Left colon (tissue), 2 donors: ENCODE data around the gene NDUFB2. TPM values are rescaled to one million over a fixed set of nuclear protein-coding genes. Genes with fewer than 3 reads are reported as not detected.

Experiments
- total RNA-seq, 2 donors: library from RNA; stranded (reverse); fragmentation: NEBNext Ultra II Directional; extraction: Animal tissue kit (Norgen Biotek cat#: 25700); gene quantifications; one replicate each; pipeline ENCODE4 v1.2.1, GENCODE V29; 2021
- donor health status: DM: no; HTN: no; CAD: no.
- donor health status: DM: yes; HTN: yes; CAD: no.

Gene NDUFB2
- total RNA-seq, 2 donors from 2014 or later, result 274 to 319 TPM

Other genes starting within 250 kb of the NDUFB2 start
- 100 to 1,000 TPM; 192 to 233 TPM for gene MKRN1, start 217.2 kb upstream of the NDUFB2 start, total RNA-seq
- gene DENND2A, start 55.9 kb upstream of the NDUFB2 start, total RNA-seq, result 1 to 10 TPM; 6.8 to 8.2 TPM
- 10 to 100 TPM; 26.3 to 26.5 TPM for gene ADCK2, start 23.8 kb upstream of the NDUFB2 start, total RNA-seq
- gene BRAF, start 228.2 kb downstream of the NDUFB2 start, total RNA-seq, result 10 to 100 TPM; 26.5 to 26.7 TPM